Fibroblast of skin of abdomen (primary cell): Measurements from ENCODE around the gene CXorf58. TPM values are rescaled to one million over a fixed set of nuclear protein-coding genes. Genes with fewer than 3 reads are reported as not detected.
A peak's percentile ranks its signal among the peaks of the same experiment; 100 is the strongest.
"Not testable (repeated sequence)": the region's sequence is repeated elsewhere in the genome, so short reads cannot be mapped to it uniquely, and the experiment has no call there.

Experiments
- DNase-seq: peaks from one replicate; pipeline ENCODE4 v3.0.0-alpha.2; 2013
- polyA plus RNA-seq, 2 experiments: library from polyadenylated mRNA; unstranded; fragments of 120-200 nt; gene quantifications; one replicate each; pipeline ENCODE4 v1.2.1, GENCODE V29; 2013; ENCODE audit not compliant: insufficient read length in 2 of 2

Gene CXorf58
- polyA plus RNA-seq (2013, experiment 1 of 2; ENCODE audit: insufficient read length), result not detected
- not detected for polyA plus RNA-seq (2013, experiment 2 of 2; ENCODE audit: insufficient read length)

GRCh38 chrX:23907498-23908218 lies at the start of gene CXorf58, which contains the start of gene APOO:
TSS of gene CXorf58 (plus strand) at chrX:23908006. CDS start at chrX:23910303, 2,297 bp downstream.
TSS of gene APOO (minus strand) at chrX:23907938. CDS start at chrX:23907702, 236 bp downstream.
- peak; percentile 92 for DNase-seq

GRCh38 chrX:23859238-23859637 lies 48.6 kb upstream of the CXorf58 start:
- DNase-seq, result not testable (repeated sequence)

GRCh38 chrX:23861215-23861896 lies 46.5 kb upstream of the CXorf58 start:
- DNase-seq, result no peak

- DNase-seq, result not testable (repeated sequence)
Observed at GRCh38 chrX:23861952-23862351, 45.9 kb upstream of the CXorf58 start.

- DNase-seq, result no peak
Observed at GRCh38 chrX:23864742-23865326, 43.0 kb upstream of the CXorf58 start.

GRCh38 chrX:23870041-23870440 lies 37.8 kb upstream of the CXorf58 start:
- DNase-seq, result no peak

GRCh38 chrX:23871905-23872546 lies 35.8 kb upstream of the CXorf58 start:
- DNase-seq, result no peak

- DNase-seq, result no peak
Observed at GRCh38 chrX:23879380-23880090, 28.3 kb upstream of the CXorf58 start.

- DNase-seq, result peak; percentile 77
Observed at GRCh38 chrX:23883737-23884354, 24.0 kb upstream of the CXorf58 start.

- peak; percentile 70 for DNase-seq
Observed at GRCh38 chrX:23884427-23885024, 23.3 kb upstream of the CXorf58 start.

GRCh38 chrX:23885803-23886202 lies 22.0 kb upstream of the CXorf58 start:
- no peak for DNase-seq

- no peak for DNase-seq
Observed at GRCh38 chrX:23887451-23887850, 20.4 kb upstream of the CXorf58 start.

GRCh38 chrX:23887918-23888317 lies 19.9 kb upstream of the CXorf58 start:
- DNase-seq, result no peak

GRCh38 chrX:23888887-23889501 lies 18.8 kb upstream of the CXorf58 start:
- DNase-seq, result no peak

GRCh38 chrX:23890933-23891332 lies 16.9 kb upstream of the CXorf58 start:
- DNase-seq, result no peak

GRCh38 chrX:23894993-23895392 lies 12.8 kb upstream of the CXorf58 start:
- not testable (repeated sequence) for DNase-seq

- DNase-seq, result not testable (repeated sequence)
Observed at GRCh38 chrX:23896539-23896938, 11.3 kb upstream of the CXorf58 start.

GRCh38 chrX:23896981-23897380 lies 10.8 kb upstream of the CXorf58 start:
- DNase-seq, result no peak

- DNase-seq, result peak; percentile 21
Observed at GRCh38 chrX:23898412-23898959, 9.3 kb upstream of the CXorf58 start.

GRCh38 chrX:23900220-23900797 lies 7.5 kb upstream of the CXorf58 start:
- DNase-seq, result no peak
